ENCODE measurements around the gene NKAIN2.

NKAIN2 gene

DNA sequence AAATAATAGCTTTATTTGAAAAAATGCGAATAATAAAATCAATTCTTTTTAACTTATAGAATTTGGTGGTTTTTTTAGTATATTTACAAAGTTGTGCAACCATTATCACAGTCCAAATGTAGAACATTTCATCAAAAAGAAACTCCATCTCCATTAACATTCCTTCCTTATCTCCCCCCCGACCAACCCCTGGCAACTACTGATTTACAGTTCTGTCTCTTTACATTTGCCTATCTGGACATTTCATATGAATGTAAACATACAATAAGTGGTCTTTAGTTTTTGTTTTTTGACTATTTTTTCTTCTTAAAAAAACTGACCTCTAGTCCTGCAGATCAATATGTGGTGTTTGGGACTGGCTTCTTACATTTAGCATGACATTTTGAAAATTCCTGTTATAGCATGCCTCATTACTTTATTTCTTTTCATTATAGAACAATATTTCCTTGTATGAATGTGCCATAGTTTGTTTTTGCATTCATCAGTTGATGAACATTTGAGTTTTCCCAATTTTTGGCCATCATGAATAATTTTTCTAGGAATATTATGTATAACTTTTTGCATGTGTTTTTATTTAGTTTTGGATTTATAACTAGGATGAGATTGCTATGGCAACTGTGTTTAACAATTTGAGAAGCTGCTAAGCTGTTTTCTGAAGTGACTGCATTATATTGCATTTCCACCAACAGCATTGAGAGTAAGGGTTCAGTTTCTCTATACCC lies 344.7 kb downstream of the NKAIN2 start:
- H3K36me3 ChIP-seq (ENCODE audit: low read length): no peaks in the 10 kb centered on the region
- H2AFZ ChIP-seq (ENCODE audit: low read depth, low read length, severe bottlenecking): no peak overlapping the region
- no peak overlapping the region for H3K4me2 ChIP-seq (ENCODE audit: low read depth, low read length, poor library complexity, severe bottlenecking)
- no peak overlapping the region for H3K9ac ChIP-seq (ENCODE audit: low read length)
- H3K79me2 ChIP-seq (ENCODE audit: insufficient read depth, low read length): no peaks in the 10 kb centered on the region
- H3F3A ChIP-seq (ENCODE audit: insufficient read depth): no peaks in the 10 kb centered on the region
- TF ChIP-seq EZH2phosphoT487 (conservative IDR thresholded peaks at IDR 0.05; ENCODE audit: low read length): no peak
- TF ChIP-seq, protein P1, sequence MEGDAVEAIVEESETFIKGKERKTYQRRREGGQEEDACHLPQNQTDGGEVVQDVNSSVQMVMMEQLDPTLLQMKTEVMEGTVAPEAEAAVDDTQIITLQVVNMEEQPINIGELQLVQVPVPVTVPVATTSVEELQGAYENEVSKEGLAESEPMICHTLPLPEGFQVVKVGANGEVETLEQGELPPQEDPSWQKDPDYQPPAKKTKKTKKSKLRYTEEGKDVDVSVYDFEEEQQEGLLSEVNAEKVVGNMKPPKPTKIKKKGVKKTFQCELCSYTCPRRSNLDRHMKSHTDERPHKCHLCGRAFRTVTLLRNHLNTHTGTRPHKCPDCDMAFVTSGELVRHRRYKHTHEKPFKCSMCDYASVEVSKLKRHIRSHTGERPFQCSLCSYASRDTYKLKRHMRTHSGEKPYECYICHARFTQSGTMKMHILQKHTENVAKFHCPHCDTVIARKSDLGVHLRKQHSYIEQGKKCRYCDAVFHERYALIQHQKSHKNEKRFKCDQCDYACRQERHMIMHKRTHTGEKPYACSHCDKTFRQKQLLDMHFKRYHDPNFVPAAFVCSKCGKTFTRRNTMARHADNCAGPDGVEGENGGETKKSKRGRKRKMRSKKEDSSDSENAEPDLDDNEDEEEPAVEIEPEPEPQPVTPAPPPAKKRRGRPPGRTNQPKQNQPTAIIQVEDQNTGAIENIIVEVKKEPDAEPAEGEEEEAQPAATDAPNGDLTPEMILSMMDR (IDR thresholded peaks at IDR 0.05; ENCODE audit: insufficient read depth, low read length, poor library complexity, severe bottlenecking): no peak
- no peaks in the 10 kb centered on the region for H4K20me1 ChIP-seq (ENCODE audit: low read depth, low read length)
- no peaks in the 10 kb centered on the region for H3K9me2 ChIP-seq (replicated peaks; ENCODE audit: insufficient read depth, low read length)
- no peaks in the 10 kb centered on the region for H3K27me3 ChIP-seq (ENCODE audit: low read length)
- no peak overlapping the region for H3K27ac ChIP-seq (ENCODE audit: low read depth, low read length)
- H3K4me3 ChIP-seq (ENCODE audit: insufficient read depth, low read length, poor library complexity, severe bottlenecking): no peak overlapping the region
- H3K9me3 ChIP-seq (ENCODE audit: insufficient read depth, low read length): no peaks in the 10 kb centered on the region

DNA sequence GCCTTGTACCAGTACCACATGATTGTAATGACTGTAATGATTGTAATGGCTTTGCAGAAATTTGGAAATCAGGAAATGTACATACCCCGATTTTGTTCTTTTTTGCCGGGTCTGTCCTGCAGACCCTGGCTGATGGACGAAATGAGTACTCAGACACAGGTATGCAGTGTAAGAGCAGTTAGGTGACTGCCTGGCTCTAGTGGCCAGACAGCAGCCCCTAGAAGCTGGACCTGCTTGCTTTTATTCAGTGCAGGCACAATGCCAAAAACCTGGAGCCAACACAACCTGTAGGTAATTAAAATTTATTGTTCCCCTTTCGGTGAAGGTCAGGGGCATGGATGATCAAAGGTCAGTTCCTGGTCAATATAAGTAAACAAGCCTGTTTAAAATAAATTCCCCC lies 346.0 kb downstream of the NKAIN2 start:
- no peak overlapping the region for H3K27ac ChIP-seq (ENCODE audit: low read depth, low read length)
- no peak overlapping the region for H3K4me3 ChIP-seq (ENCODE audit: insufficient read depth, low read length, poor library complexity, severe bottlenecking)
- no peaks in the 10 kb centered on the region for H3K79me2 ChIP-seq (ENCODE audit: insufficient read depth, low read length)
- H3K27me3 ChIP-seq (ENCODE audit: low read length): no peaks in the 10 kb centered on the region
- H3K9me3 ChIP-seq (ENCODE audit: insufficient read depth, low read length): no peaks in the 10 kb centered on the region
- TF ChIP-seq, protein P1 (IDR thresholded peaks at IDR 0.05; ENCODE audit: insufficient read depth, low read length, poor library complexity, severe bottlenecking): no peak
- TF ChIP-seq EZH2phosphoT487 (conservative IDR thresholded peaks at IDR 0.05; ENCODE audit: low read length): no peak
- H2AFZ ChIP-seq (ENCODE audit: low read depth, low read length, severe bottlenecking): no peak overlapping the region
- H3K9ac ChIP-seq (ENCODE audit: low read length): no peak overlapping the region
- no peaks in the 10 kb centered on the region for H3F3A ChIP-seq (ENCODE audit: insufficient read depth)
- no peaks in the 10 kb centered on the region for H4K20me1 ChIP-seq (ENCODE audit: low read depth, low read length)
- no peaks in the 10 kb centered on the region for H3K36me3 ChIP-seq (ENCODE audit: low read length)
- no peaks in the 10 kb centered on the region for H3K9me2 ChIP-seq (replicated peaks; ENCODE audit: insufficient read depth, low read length)
- H3K4me2 ChIP-seq (ENCODE audit: low read depth, low read length, poor library complexity, severe bottlenecking): no peak overlapping the region

DNA sequence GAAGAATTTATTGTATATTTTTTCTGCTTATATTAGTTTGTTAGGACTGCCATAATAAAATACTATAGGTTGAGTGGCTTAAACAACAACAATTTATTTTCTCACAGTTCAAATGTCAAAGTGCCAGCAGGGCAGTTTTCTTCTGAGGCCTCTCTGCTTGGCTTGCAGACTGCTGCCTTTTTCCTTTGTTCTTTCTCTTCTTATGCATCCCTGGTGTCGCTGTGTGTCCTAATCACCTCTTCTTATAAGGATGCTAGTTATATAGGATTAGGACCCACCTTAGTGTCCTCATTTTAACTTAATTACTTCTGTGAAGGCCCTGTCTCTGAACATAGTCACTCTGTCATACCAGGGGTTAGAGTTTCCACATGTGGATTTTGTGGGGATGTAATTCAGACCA lies 354.4 kb downstream of the NKAIN2 start:
- Histone ChIP-seq H3K79me2 (ENCODE audit: insufficient read depth, low read length) (no peaks in the 10 kb centered on the region), H3K9ac (ENCODE audit: low read length) (no peak overlapping the region), H2AFZ (ENCODE audit: low read depth, low read length, severe bottlenecking) (no peak overlapping the region), H3F3A (ENCODE audit: insufficient read depth) (no peaks in the 10 kb centered on the region), H3K4me2 (ENCODE audit: low read depth, low read length, poor library complexity, severe bottlenecking) (no peak overlapping the region), H3K9me2 (replicated peaks; ENCODE audit: insufficient read depth, low read length) (no peaks in the 10 kb centered on the region), H3K36me3 (ENCODE audit: low read length) (no peaks in the 10 kb centered on the region), H3K9me3 (ENCODE audit: insufficient read depth, low read length) (no peaks in the 10 kb centered on the region), H4K20me1 (ENCODE audit: low read depth, low read length) (no peaks in the 10 kb centered on the region), H3K27me3 (ENCODE audit: low read length) (no peaks in the 10 kb centered on the region), H3K4me3 (ENCODE audit: insufficient read depth, low read length, poor library complexity, severe bottlenecking) (no peak overlapping the region), H3K27ac (ENCODE audit: low read depth, low read length) (no peak overlapping the region)
- TF ChIP-seq, protein P1 (IDR thresholded peaks at IDR 0.05; ENCODE audit: insufficient read depth, low read length, poor library complexity, severe bottlenecking): no peak
- TF ChIP-seq EZH2phosphoT487 (conservative IDR thresholded peaks at IDR 0.05; ENCODE audit: low read length): no peak
